B cell (primary cell): ENCODE data around the gene SS18L1. TPM values are rescaled to one million over a fixed set of nuclear protein-coding genes. Genes with fewer than 3 reads are reported as not detected.

Experiments used
- ATAC-seq: fragments of 200-7000 bp; cut with Tn5 transposase; one replicate; pipeline ENCODE4 v1.10.0; 2021; ENCODE audit warnings: low read depth, mild to moderate bottlenecking, moderate number of reproducible peaks, moderate library complexity
- CTCF ChIA-PET: fragments of 350-600 bp; sonication (Branson Sonifier 250); formaldehyde crosslinking; loops from one replicate; lab custom pipeline; 2021; ENCODE audit warnings: antibody characterized with exemption, inconsistent platforms; lab: Charles Lee
- POLR2A ChIA-PET: fragments of 350-600 bp; sonication (Branson Sonifier 250); formaldehyde crosslinking; loops from one replicate; lab custom pipeline; 2021; ENCODE audit warnings: antibody characterized with exemption; lab: Charles Lee
- DNase-seq: peaks from one replicate; pipeline ENCODE4 v3.0.0; 2013
- H2AFZ ChIP-seq: 2 replicates; pipeline ENCODE4 v1.6.1; 2012; ENCODE audit warnings: mild to moderate bottlenecking, low read depth, low read length; ENCODE audit not compliant: insufficient read depth, poor library complexity, severe bottlenecking
- H3K27ac ChIP-seq, 2 donors: 1 replicate in 1 of 2; 2 replicates in 1 of 2; pipeline ENCODE4 v1.5.1; 2012 to 2013; ENCODE audit warnings: low read length in 2 of 2, mild to moderate bottlenecking in 2 of 2, moderate library complexity in 1 of 2
- H3K27me3 ChIP-seq, 4 experiments: fragments of 200-600 bp in 1 of 4; sonication (generic) in 1 of 4; replicated peaks in 1 of 4; 1 replicate in 2 of 4; 2 replicates in 2 of 4; pipeline versions ENCODE4 v1.6.1 to v1.7.0; 2013 to 2016; ENCODE audit warnings: low read length in 3 of 4, mild to moderate bottlenecking in 2 of 4, mixed read lengths in 1 of 4, moderate library complexity in 1 of 4; ENCODE audit not compliant: insufficient read depth in 4 of 4, control insufficient read depth in 3 of 4; ENCODE audit errors: control extremely low read depth in 1 of 4
- H3K36me3 ChIP-seq, 2 experiments: replicated peaks in 1 of 2; 1 replicate in 1 of 2; 2 replicates in 1 of 2; pipeline versions ENCODE4 v1.6.1 to v1.7.1; 2013; ENCODE audit warnings: low read length in 1 of 2; ENCODE audit not compliant: insufficient read depth in 2 of 2, control insufficient read depth in 1 of 2; ENCODE audit errors: control extremely low read depth in 1 of 2, extremely low read depth in 1 of 2
- H3K4me1 ChIP-seq, 2 donors: fragments of 200-600 bp in 1 of 2; sonication (generic) in 1 of 2; 1 replicate in 1 of 2; 2 replicates in 1 of 2; pipeline versions ENCODE4 v1.5.1 to v1.6.1; 2013 to 2017; ENCODE audit warnings: low read length in 2 of 2; ENCODE audit not compliant: control insufficient read depth in 2 of 2, insufficient read depth in 2 of 2
- H3K4me2 ChIP-seq: replicated peaks from 2 replicates; pipeline ENCODE3; 2012; ENCODE audit warnings: mild to moderate bottlenecking, low read depth, low read length; ENCODE audit not compliant: poor library complexity, severe bottlenecking
- H3K4me3 ChIP-seq, 5 experiments: fragments of 200-600 bp in 1 of 5; sonication (generic) in 1 of 5; 1 replicate in 3 of 5; 2 replicates in 2 of 5; pipeline versions ENCODE4 v1.5.1 to v1.7.0; 2011 to 2016; ENCODE audit warnings: low read length in 4 of 5, mild to moderate bottlenecking in 4 of 5, low read depth in 2 of 5, control low read depth in 1 of 5, moderate library complexity in 1 of 5; ENCODE audit not compliant: insufficient read depth in 1 of 5; ENCODE audit errors: control extremely low read depth in 1 of 5, extremely low read depth in 1 of 5
- H3K79me2 ChIP-seq: fragments of 200-600 bp; sonication (generic); one replicate; pipeline ENCODE4 v1.6.0; 2016; ENCODE audit warnings: low read length; ENCODE audit not compliant: control insufficient read depth, insufficient read depth
- H3K9ac ChIP-seq: fragments of 200-600 bp; sonication (generic); 2 replicates; pipeline ENCODE4 v1.6.1; 2017; ENCODE audit warnings: mild to moderate bottlenecking, low read length, moderate library complexity
- H3K9me3 ChIP-seq, 3 donors: one replicate each; pipeline versions ENCODE4 v1.6.1 to v1.7.1; 2013; ENCODE audit warnings: low read length in 2 of 3; ENCODE audit not compliant: control insufficient read depth in 2 of 3, insufficient read depth in 1 of 3; ENCODE audit errors: control extremely low read depth in 1 of 3
- H4K20me1 ChIP-seq: 2 replicates; pipeline ENCODE4 v1.6.0; 2012; ENCODE audit warnings: mild to moderate bottlenecking, low read length; ENCODE audit not compliant: insufficient read depth, control insufficient read depth, poor library complexity, severe bottlenecking
- H3K27ac Mint-ChIP-seq: one replicate; pipeline ENCODE4 v1.8.0; 2021; ENCODE audit warnings: mixed read lengths
- H3K27me3 Mint-ChIP-seq: one replicate; pipeline ENCODE4 v1.8.0; 2021; ENCODE audit warnings: mixed read lengths
- H3K4me1 Mint-ChIP-seq: one replicate; pipeline ENCODE4 v1.8.0; 2021; ENCODE audit warnings: mixed read lengths
- H3K4me3 Mint-ChIP-seq: one replicate; pipeline ENCODE4 v1.8.0; 2021; ENCODE audit warnings: mixed read lengths
- H3K9me3 Mint-ChIP-seq: one replicate; pipeline ENCODE4 v1.8.0; 2022; ENCODE audit warnings: mixed read lengths; ENCODE audit not compliant: insufficient read depth
- EZH2 ChIP-seq: IDR thresholded peaks from 2 replicates; pipeline ENCODE4 v1.6.1; 2012; ENCODE audit warnings: borderline replicate concordance, low read depth, mild to moderate bottlenecking, moderate library complexity, low read length; ENCODE audit not compliant: insufficient read depth, poor library complexity, severe bottlenecking
- WGBS: methylation state at CpG from one replicate; pipeline ENCODE4 v1.1.5; 2013; ENCODE audit warnings: missing lambda C conversion rate; ENCODE audit not compliant: insufficient coverage; 5-methylcytosine and 5-hydroxymethylcytosine counted together
- intact Hi-C: fragments of 100-400 bp; cut with micrococcal nuclease; formaldehyde crosslinking; loops from one replicate; pipeline ENCODE4 v1.10.0; 2022
- polyA plus RNA-seq: library from polyadenylated mRNA; depleted of rRNA; stranded (reverse); fragments of >200 nt; gene quantifications from 2 replicates; pipeline ENCODE4 v1.2.3, GENCODE V29; 2012
- total RNA-seq, 2 donors: library from RNA; stranded (reverse); fragments of 120-200 nt in 1 of 2; gene quantifications; 1 replicate in 1 of 2; 2 replicates in 1 of 2; pipeline versions ENCODE4 v1.2.3 to v1.2.4, GENCODE V29; 2013 to 2022
- TF ChIP-seq, protein P1 (sequence below): fragments of 200-600 bp; IDR thresholded peaks from one replicate; pipeline ENCODE4 v1.8.0; 2022; ENCODE audit warnings: antibody characterized with exemption, mild to moderate bottlenecking

The SS18L1 gene
- total and polyA plus RNA-seq, 2 donors (not counting 1 experiment from before 2014, with no cell fraction given), result 15.4 to 20.7 TPM

DNA sequence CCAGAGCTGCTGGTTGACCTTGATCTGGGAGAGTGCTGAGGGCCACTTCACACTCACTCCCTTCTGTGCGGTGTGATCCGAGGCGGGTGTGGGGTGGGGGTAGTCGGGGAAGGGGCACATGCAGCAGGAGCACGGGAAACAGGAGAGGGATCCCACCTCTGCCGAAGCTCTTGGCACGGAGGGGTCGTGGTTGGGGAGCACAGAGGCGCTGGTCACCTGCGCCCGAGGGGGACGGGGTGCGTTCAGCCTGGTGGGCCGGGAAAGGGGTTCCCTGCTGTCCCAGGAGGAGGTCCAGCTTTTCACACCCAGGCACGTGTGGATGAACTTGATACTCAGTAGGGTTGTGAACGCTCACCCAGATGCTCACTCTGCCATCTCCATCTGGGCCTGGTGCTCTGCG, 17.3 kb downstream of the SS18L1 start:
- ATAC-seq, result no peak
- no peaks in the 10 kb centered on the region for H3K27me3 ChIP-seq
- DNase-seq, result no peak
- H3K27me3 Mint-ChIP-seq, result no peaks in the 10 kb centered on the region
- no peak overlapping the region for H3K4me3 Mint-ChIP-seq
- peaks cover 21% of the 10 kb centered on the region for H3K79me2 ChIP-seq
- no peak overlapping the region for H2AFZ ChIP-seq
- H3K9me3 ChIP-seq, result no peaks in the 10 kb centered on the region
- POLR2A ChIA-PET, result no interaction called here
- CTCF ChIA-PET, result no interaction called here
- H3K27ac Mint-ChIP-seq, result no peak overlapping the region
- H3K9me3 Mint-ChIP-seq, result no peaks in the 10 kb centered on the region
- H3K27ac ChIP-seq, result no peak overlapping the region
- peaks cover 30% of the 10 kb centered on the region for H4K20me1 ChIP-seq
- intact Hi-C loops, result no loop called here
- no peak overlapping the region for H3K4me2 ChIP-seq
- peaks cover 9% of the 10 kb centered on the region for H3K4me1 Mint-ChIP-seq
- peaks cover 0 to 21% of the 10 kb centered on the region in 2 experiments for H3K36me3 ChIP-seq
- WGBS, result 97% methylated on average over 16 of the region's 17 CpGs
- no peak for TF ChIP-seq EZH2
- TF ChIP-seq, protein P1, sequence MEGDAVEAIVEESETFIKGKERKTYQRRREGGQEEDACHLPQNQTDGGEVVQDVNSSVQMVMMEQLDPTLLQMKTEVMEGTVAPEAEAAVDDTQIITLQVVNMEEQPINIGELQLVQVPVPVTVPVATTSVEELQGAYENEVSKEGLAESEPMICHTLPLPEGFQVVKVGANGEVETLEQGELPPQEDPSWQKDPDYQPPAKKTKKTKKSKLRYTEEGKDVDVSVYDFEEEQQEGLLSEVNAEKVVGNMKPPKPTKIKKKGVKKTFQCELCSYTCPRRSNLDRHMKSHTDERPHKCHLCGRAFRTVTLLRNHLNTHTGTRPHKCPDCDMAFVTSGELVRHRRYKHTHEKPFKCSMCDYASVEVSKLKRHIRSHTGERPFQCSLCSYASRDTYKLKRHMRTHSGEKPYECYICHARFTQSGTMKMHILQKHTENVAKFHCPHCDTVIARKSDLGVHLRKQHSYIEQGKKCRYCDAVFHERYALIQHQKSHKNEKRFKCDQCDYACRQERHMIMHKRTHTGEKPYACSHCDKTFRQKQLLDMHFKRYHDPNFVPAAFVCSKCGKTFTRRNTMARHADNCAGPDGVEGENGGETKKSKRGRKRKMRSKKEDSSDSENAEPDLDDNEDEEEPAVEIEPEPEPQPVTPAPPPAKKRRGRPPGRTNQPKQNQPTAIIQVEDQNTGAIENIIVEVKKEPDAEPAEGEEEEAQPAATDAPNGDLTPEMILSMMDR, result no peak
- H3K4me3 ChIP-seq, result no peak overlapping the region
- peaks cover 0 to 4% of the 10 kb centered on the region in 2 donors for H3K4me1 ChIP-seq
- no peak overlapping the region for H3K9ac ChIP-seq

DNA sequence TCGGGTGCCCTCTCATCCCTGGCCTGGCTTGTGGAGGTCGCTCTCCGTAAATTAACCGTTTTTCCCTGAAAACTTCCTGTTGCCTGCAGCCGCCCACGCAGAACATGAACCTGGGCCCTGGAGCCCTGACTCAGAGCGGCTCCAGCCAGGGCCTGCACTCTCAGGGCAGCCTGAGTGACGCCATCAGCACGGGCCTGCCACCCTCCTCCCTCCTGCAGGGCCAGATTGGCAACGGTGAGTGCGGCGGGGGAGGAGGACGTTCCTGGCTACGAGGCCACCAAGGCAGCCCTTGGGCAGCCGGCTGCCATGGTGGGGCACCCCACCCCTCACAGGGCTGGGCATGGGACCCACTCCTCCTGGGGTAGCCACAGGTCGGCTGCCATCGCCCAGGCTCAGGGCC, 17.8 kb downstream of the SS18L1 start:
- H3K9me3 ChIP-seq, result no peaks in the 10 kb centered on the region
- POLR2A ChIA-PET, result no interaction called here
- H3K4me1 Mint-ChIP-seq, result peaks cover 4% of the 10 kb centered on the region
- no peak for DNase-seq
- intact Hi-C loops, result no loop called here
- peaks cover 0 to 25% of the 10 kb centered on the region in 2 experiments for H3K36me3 ChIP-seq
- H3K27ac ChIP-seq, result no peak overlapping the region
- no peak overlapping the region for H3K4me3 ChIP-seq
- CTCF ChIA-PET, result no interaction called here
- no peak overlapping the region for H3K9ac ChIP-seq
- no peak for TF ChIP-seq EZH2
- TF ChIP-seq, protein P1, result no peak
- no peak for ATAC-seq
- peaks cover 19% of the 10 kb centered on the region for H3K79me2 ChIP-seq
- H3K27me3 Mint-ChIP-seq, result no peaks in the 10 kb centered on the region
- WGBS, result 97% methylated on average over 17 of the region's 17 CpGs
- H3K27ac Mint-ChIP-seq, result no peak overlapping the region
- H3K4me1 ChIP-seq, result peaks cover 0 to 4% of the 10 kb centered on the region in 2 donors
- H4K20me1 ChIP-seq, result peaks cover 25% of the 10 kb centered on the region
- no peaks in the 10 kb centered on the region for H3K27me3 ChIP-seq
- H3K4me2 ChIP-seq, result no peak overlapping the region
- H3K4me3 Mint-ChIP-seq, result no peak overlapping the region
- H3K9me3 Mint-ChIP-seq, result no peaks in the 10 kb centered on the region
- no peak overlapping the region for H2AFZ ChIP-seq
